Activated gamma-delta T cell (primary cell): ENCODE data around the gene ZNF385B.
"Not testable (repeated sequence)": the region's sequence is repeated elsewhere in the genome, so short reads cannot be mapped to it uniquely, and the experiment has no call there.

Experiments
- DNase-seq: peaks from one replicate; lab custom pipeline; 2025; lab: John Stamatoyannopoulos, UW

ZNF385B gene

GRCh38 chr2:179677746-179678505 lies 183.5 kb downstream of the ZNF385B start:
- no peak for DNase-seq

DNA sequence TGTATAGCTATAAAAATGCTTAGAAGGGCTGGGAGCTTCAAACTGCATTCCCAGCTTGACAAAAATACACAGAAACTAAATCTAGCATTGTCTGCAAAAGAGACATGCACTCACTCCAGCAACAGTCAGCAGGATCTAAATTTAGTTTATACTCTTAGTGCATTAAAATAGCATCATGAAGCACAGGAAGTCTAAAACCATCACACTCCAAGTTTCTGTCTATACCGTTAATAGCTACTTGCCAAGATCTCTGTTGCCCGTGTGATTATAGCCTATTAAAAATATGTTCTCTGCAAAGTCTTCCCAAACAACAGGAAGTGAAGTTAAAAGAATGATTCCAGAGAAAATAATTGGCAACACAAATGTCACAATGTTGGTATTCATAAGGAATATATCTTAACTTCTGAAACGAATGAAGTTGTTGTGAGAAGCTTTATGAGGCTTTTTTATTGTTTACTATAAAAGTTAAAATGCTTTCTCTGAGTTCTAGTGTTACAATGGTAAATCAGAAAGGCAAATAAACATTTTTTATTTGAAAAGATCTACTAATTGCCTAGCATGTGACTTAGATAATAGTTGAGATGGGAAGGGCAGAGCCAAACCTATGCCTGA lies 184.2 kb downstream of the ZNF385B start:
- no peak for DNase-seq

GRCh38 chr2:179675435-179675834 lies 186.0 kb downstream of the ZNF385B start:
- DNase-seq = no peak

DNA sequence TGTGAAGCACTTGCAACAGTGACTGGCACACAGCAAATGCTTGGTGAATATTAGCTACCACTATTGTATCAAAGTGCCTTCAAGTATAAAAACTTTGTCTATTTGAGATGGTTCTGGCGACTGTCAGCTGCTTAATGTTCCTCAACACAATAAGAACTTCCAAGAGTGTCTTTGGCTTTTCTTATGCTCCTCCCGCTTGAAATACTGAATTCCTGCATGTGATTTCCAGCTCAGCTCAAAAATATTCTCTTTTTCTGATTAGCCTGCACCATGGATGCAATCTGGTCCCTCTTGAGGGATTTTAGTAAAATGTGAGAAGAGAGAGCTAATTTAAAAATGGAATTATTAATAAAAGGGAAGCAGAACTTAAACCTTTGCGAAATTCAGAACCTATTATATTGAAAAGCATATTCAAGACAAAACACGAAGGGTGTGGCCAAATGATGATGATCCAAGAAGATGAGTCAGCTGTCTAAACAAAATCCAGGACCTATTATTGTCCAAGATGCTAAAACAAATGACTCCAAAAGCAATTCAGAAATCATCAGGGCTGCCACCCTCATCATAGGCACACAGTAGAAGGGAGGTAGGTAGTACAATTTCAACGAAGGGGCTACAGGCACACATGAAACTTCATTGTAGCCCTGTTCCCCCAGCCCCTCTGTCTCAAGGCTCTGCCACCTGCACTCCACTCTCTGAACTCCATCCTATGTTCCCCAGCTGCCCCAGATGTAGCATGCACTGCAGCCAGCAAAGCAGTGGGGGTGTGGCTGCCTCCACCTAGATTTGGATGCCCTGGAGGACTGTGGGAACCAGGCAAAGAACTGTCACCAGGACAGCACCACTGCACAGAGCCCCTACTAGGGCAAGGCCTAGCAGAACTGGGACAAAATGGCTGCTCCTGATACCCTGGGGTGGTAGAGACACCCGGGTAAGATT lies 190.1 kb downstream of the ZNF385B start:
- DNase-seq = no peak

GRCh38 chr2:179669196-179669595 lies 192.2 kb downstream of the ZNF385B start:
- DNase-seq = no peak

DNA sequence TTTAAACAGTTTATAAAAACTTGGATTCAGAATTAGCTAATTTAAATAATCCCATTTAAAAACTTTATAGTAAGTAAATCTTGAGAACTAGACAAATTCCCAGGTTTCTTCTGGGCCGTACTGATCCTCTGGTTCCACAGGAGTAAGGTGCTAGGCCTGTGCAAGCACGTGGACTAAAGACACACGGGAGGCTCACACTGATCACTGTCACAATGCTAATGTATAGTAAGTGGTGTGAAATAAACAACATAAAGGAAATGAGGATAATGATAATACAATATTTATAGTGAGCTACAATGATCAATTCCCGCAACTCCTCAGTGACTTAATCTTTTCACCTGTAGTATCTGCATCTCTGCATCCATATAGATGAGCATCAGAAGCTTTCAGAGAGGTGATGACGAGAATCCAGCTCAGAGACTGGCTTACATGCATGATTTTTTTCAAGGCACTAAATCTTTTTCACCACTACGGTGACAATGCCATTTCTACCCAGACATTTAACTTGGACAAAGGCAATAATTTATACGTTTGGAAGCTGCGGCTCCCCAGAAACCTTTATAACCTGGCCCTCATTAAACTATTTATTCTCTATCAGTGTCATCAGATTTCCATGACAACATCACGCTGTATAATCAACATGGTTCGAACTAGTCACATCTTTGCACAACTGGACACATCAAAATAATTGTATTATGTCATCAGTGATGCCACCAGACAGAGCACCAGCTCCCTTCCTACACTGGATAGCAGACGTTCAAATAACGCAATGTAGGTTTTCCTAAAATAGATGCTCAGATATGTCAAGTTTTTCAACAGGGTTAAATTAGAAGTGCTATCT lies 196.2 kb downstream of the ZNF385B start:
- no peak for DNase-seq

- no peak for DNase-seq
These were observed 199.4 kb downstream of the ZNF385B start for GRCh38 chr2:179661986-179662385.

DNA sequence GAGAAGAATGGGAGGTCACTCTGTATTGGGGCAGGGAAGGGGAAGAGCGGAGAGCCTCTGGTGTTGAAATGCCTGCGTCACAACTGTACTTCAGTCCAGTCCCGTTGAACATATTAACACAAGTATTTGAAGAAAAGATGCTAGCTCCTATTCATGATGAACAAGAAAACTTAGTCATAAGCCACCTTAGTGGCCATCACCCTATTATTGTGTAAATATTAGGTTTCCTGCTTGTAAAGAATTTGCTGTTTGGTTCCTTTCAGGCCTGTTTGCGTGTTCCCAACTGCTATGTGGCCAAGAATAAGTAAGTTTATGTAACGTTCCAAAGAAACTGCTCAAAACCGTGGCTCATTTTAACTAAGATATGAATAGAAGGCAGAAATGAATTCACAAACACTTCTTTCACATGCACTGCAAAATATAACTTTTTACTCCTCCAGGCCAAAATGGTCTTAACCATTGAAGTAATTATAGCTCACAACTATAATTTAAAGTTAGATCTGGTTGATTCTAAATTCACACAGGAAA lies 204.3 kb downstream of the ZNF385B start:
- DNase-seq = no peak

DNA sequence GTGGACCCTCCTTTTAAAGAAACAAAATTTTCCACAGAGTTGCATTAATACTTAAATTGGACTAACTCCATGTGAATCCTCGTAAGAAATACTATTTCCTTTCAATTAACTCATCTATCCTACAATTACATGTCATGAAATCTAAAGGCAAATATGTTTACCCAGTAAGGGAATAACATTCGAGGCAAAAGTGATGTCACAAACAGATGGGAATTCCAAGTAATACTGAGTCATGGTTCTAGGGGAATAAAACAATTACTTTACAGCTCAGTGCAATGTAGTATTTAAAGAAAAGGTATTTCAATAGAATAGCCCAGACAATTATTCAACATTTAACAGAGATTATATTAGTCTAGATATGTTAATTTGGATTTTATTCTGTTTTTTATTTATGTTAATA lies 205.8 kb downstream of the ZNF385B start:
- no peak for DNase-seq

DNA sequence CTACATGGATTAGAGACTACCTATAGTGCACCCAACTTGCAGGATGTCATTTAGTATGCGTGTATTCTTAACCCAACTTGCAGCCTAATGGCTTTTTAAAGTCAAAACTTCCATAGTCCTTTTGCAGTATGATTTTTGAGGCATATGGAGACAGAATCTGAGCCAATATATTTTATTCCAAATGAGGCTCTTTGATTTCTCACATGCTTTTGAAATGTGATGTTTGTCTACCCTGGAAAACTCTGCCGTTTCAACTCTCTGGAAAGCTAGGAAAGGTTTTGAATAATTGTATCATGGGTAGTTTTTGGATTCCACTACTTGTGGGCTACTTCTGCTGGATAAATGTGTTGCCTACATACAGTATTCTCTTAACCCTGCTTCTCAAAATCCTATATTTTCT lies 206.6 kb downstream of the ZNF385B start:
- no peak for DNase-seq

- DNase-seq = no peak
These were observed 209.1 kb downstream of the ZNF385B start for GRCh38 chr2:179652296-179652695.

DNA sequence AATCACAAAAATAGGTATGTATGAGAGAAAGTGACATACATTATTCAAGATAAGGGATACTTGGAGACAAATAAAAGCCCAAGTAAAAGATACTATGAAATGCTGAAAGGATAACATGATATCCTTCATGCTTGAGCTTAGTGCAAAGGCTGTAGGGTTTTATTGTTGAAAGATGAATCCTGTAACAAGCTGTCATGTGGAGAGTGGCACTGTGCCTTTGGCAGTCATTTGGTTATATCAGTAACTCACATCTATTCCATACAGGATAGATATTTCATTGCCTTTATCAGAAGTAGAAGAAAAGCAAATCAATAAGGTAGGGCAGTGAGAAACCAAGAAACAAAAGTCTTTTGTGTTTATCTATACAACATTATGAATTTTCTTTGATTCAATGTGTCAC lies 211.0 kb downstream of the ZNF385B start:
- no peak for DNase-seq

GRCh38 chr2:179646862-179647587 lies 214.4 kb downstream of the ZNF385B start:
- DNase-seq = no peak

GRCh38 chr2:179646173-179646769 lies 215.1 kb downstream of the ZNF385B start:
- no peak for DNase-seq

GRCh38 chr2:179645047-179645446 lies 216.4 kb downstream of the ZNF385B start:
- DNase-seq = no peak

DNA sequence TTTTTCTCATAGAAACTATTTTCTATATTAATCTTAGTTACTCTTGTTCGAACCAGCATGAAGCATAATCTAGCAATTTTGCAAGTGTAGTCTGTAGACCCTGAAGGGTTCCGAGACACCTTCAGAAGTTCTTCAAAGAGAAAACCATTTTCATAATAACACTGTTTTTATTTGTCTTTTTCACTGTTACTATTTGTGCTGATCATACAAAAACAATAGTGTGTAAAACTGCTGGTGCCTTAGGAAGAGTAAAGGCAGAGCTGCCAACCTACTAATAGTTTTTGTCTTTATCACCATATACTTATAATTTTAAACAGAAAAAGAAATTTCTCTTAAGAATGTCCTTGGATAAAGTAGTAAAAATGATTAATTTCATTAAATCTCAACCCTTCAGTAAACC lies 218.9 kb downstream of the ZNF385B start:
- no peak for DNase-seq

DNA sequence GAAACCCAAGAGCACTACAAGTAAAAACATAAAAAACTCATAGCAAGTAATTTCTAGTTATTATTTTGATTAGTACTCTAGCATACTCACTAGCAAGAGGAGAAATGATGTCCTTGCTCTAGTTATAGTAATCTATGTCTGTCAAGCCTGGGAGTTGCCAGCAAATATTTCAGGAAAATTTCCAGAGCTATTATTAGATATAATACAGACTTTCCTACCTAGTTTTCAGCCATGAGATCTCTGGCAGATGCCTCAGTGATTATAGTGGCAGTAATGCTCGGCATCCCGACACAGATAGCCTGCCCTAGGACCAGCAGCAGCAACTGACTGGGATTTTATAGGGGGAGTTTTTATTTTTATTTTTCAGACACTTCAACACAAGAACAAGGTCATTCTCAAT lies 224.4 kb downstream of the ZNF385B start:
- DNase-seq = no peak

GRCh38 chr2:179636100-179636980 lies 225.1 kb downstream of the ZNF385B start:
- no peak for DNase-seq

DNA sequence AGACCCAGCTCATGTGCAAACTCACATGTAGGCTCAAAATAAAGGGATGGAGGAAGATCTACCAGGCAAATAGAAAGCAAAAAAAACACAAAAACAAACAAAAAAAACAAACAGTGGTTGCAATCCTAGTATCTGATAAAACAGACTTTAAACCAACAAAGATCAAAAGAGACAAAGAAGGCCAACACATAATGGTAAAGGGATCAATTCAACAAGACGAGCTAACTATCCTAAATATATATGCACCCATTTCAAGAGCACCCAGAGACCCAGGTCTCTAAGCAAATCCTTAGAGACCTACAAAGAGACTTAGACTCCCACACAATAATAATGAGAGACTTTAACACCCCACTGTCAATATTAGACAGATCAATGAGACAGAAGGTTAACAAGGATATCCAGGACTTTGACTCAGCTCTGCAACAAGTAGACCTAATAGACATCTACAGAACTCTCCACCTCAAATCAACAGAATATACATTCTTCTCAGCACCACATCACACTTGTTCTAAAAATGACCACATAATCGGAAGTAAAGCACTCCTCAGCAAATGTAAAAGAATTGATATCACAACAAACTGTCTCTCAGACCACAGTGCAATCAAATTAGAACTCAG lies 229.5 kb downstream of the ZNF385B start:
- not testable (repeated sequence) for DNase-seq
